ENCODE data around the gene AP1B1. TPM values are rescaled to one million over a fixed set of nuclear protein-coding genes. Genes with fewer than 3 reads are reported as not detected.

AP1B1 gene
- total RNA-seq, 1 experiment from 2014 or later, result 77.9 TPM

DNA sequence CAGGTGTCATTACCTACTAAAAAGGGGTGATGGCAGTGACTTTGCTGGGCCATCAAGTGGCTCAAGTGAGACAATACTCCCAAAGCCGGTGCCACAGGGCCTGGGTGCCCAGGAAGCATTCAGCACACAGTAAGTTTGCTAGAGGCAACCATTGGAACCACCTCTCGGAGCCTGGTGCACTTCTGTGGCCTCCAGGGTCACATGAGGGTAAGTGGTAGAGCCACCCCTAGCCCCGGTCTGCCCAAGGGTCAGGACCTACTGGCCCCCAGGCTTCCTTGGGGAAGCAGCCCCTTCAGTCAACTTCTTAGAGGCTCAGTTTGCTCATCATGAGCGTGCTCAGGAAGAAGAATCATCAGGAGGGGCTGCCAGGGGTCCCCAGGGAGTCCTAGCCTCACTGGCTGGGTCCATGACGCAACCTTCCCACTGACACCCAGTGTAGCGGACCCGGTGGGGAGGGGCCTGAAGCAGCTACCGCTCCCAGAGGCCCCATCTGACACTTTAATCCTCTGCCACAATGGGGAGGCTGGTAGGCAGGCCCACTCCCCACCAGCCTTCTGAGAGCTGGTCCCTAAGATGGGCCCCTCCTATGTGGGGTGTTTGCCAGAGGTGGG is 55.4 kb downstream of the AP1B1 start:
- POLR2A ChIA-PET, result no interaction called here
- no peak overlapping the region for H3K27ac Mint-ChIP-seq
- H3K27me3 Mint-ChIP-seq (ENCODE audit: low read depth), result no peaks in the 10 kb centered on the region
- H3K9me3 Mint-ChIP-seq, result no peaks in the 10 kb centered on the region
- H3K4me1 Mint-ChIP-seq, result no peaks in the 10 kb centered on the region
- no peak for TF ChIP-seq GABPB1 (CRISPR knock-in tag; IDR thresholded peaks at IDR 0.05)
- no peak for DNase-seq (ENCODE audit: low spot score)
- peaks cover 21% of the 10 kb centered on the region; the same call in 1 of the 2 replicates for H3K36me3 Mint-ChIP-seq
- no peak overlapping the region for H3K4me3 Mint-ChIP-seq
- CTCF ChIA-PET, result interaction anchor here (1.4 kb wide), 1 partner anchor 9 kb away, joined by 3 read pairs; no protein-coding TSS in a partner anchor
- no peak for ATAC-seq

DNA sequence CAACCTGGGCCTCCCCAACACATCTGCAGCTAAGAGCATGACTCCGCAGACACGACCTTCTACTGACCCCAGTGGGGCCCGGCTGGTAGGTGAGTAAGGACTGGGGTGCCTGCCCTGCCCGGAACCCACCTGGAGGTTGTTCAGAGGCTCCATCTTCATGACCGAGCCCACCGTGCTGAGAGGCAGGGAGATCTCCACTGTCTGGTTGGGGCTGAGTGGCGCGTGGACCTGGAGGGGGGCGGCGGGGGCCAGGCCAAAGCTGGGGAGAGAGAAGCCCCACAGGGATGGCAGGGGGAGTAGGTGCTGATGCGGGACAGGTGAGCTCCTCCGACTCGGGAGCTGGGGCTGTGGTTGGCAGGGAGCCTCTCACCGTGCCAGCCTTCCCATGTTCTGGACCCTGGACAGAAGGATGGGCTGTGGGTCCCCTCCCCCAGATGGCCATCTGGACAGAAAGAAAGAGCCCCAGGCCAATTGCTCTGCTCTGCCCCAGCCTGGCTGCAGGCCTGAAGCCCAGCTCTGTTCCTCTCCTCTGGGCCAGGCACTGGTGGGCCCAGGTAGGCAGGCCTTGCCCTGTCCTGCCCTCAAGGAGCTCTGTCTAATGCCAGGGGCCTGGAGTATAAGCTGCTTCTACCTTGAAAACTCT is 56.6 kb downstream of the AP1B1 start:
- no peaks in the 10 kb centered on the region for H3K4me1 Mint-ChIP-seq
- H3K27me3 Mint-ChIP-seq (ENCODE audit: low read depth), result no peaks in the 10 kb centered on the region
- ATAC-seq (no peak), DNase-seq (ENCODE audit: low spot score) (no peak)
- no peak for TF ChIP-seq SMAD3 (CRISPR knock-in tag; IDR thresholded peaks at IDR 0.05; ENCODE audit: borderline replicate concordance)
- TF ChIP-seq, protein P1, sequence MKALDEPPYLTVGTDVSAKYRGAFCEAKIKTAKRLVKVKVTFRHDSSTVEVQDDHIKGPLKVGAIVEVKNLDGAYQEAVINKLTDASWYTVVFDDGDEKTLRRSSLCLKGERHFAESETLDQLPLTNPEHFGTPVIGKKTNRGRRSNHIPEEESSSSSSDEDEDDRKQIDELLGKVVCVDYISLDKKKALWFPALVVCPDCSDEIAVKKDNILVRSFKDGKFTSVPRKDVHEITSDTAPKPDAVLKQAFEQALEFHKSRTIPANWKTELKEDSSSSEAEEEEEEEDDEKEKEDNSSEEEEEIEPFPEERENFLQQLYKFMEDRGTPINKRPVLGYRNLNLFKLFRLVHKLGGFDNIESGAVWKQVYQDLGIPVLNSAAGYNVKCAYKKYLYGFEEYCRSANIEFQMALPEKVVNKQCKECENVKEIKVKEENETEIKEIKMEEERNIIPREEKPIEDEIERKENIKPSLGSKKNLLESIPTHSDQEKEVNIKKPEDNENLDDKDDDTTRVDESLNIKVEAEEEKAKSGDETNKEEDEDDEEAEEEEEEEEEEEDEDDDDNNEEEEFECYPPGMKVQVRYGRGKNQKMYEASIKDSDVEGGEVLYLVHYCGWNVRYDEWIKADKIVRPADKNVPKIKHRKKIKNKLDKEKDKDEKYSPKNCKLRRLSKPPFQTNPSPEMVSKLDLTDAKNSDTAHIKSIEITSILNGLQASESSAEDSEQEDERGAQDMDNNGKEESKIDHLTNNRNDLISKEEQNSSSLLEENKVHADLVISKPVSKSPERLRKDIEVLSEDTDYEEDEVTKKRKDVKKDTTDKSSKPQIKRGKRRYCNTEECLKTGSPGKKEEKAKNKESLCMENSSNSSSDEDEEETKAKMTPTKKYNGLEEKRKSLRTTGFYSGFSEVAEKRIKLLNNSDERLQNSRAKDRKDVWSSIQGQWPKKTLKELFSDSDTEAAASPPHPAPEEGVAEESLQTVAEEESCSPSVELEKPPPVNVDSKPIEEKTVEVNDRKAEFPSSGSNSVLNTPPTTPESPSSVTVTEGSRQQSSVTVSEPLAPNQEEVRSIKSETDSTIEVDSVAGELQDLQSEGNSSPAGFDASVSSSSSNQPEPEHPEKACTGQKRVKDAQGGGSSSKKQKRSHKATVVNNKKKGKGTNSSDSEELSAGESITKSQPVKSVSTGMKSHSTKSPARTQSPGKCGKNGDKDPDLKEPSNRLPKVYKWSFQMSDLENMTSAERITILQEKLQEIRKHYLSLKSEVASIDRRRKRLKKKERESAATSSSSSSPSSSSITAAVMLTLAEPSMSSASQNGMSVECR (CRISPR knock-in tag; IDR thresholded peaks at IDR 0.05; ENCODE audit: borderline replicate concordance), result no peak
- TF ChIP-seq, protein P2, sequence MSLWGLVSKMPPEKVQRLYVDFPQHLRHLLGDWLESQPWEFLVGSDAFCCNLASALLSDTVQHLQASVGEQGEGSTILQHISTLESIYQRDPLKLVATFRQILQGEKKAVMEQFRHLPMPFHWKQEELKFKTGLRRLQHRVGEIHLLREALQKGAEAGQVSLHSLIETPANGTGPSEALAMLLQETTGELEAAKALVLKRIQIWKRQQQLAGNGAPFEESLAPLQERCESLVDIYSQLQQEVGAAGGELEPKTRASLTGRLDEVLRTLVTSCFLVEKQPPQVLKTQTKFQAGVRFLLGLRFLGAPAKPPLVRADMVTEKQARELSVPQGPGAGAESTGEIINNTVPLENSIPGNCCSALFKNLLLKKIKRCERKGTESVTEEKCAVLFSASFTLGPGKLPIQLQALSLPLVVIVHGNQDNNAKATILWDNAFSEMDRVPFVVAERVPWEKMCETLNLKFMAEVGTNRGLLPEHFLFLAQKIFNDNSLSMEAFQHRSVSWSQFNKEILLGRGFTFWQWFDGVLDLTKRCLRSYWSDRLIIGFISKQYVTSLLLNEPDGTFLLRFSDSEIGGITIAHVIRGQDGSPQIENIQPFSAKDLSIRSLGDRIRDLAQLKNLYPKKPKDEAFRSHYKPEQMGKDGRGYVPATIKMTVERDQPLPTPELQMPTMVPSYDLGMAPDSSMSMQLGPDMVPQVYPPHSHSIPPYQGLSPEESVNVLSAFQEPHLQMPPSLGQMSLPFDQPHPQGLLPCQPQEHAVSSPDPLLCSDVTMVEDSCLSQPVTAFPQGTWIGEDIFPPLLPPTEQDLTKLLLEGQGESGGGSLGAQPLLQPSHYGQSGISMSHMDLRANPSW (CRISPR knock-in tag; conservative IDR thresholded peaks at IDR 0.05; ENCODE audit: low read depth), result no peak
- TF ChIP-seq KAT7 (CRISPR knock-in tag; IDR thresholded peaks at IDR 0.05; ENCODE audit: borderline replicate concordance), result no peak
- no peak for TF ChIP-seq ZBTB21 (CRISPR knock-in tag; IDR thresholded peaks at IDR 0.05; ENCODE audit: borderline replicate concordance)
- TF ChIP-seq TEAD1 (CRISPR knock-in tag; IDR thresholded peaks at IDR 0.05), result no peak
- no peak for TF ChIP-seq MXD4 (CRISPR knock-in tag; IDR thresholded peaks at IDR 0.05; ENCODE audit: borderline replicate concordance)
- no peak for TF ChIP-seq FOXJ3 (CRISPR knock-in tag; IDR thresholded peaks at IDR 0.05; ENCODE audit: borderline replicate concordance)
- TF ChIP-seq, protein P3, sequence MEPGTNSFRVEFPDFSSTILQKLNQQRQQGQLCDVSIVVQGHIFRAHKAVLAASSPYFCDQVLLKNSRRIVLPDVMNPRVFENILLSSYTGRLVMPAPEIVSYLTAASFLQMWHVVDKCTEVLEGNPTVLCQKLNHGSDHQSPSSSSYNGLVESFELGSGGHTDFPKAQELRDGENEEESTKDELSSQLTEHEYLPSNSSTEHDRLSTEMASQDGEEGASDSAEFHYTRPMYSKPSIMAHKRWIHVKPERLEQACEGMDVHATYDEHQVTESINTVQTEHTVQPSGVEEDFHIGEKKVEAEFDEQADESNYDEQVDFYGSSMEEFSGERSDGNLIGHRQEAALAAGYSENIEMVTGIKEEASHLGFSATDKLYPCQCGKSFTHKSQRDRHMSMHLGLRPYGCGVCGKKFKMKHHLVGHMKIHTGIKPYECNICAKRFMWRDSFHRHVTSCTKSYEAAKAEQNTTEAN (CRISPR knock-in tag; IDR thresholded peaks at IDR 0.05), result no peak
- no peak for TF ChIP-seq NR1H2 (CRISPR knock-in tag; IDR thresholded peaks at IDR 0.05)
- TF ChIP-seq, protein P4, sequence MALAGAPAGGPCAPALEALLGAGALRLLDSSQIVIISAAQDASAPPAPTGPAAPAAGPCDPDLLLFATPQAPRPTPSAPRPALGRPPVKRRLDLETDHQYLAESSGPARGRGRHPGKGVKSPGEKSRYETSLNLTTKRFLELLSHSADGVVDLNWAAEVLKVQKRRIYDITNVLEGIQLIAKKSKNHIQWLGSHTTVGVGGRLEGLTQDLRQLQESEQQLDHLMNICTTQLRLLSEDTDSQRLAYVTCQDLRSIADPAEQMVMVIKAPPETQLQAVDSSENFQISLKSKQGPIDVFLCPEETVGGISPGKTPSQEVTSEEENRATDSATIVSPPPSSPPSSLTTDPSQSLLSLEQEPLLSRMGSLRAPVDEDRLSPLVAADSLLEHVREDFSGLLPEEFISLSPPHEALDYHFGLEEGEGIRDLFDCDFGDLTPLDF (CRISPR knock-in tag; IDR thresholded peaks at IDR 0.05), result no peak
- TF ChIP-seq, protein P5, sequence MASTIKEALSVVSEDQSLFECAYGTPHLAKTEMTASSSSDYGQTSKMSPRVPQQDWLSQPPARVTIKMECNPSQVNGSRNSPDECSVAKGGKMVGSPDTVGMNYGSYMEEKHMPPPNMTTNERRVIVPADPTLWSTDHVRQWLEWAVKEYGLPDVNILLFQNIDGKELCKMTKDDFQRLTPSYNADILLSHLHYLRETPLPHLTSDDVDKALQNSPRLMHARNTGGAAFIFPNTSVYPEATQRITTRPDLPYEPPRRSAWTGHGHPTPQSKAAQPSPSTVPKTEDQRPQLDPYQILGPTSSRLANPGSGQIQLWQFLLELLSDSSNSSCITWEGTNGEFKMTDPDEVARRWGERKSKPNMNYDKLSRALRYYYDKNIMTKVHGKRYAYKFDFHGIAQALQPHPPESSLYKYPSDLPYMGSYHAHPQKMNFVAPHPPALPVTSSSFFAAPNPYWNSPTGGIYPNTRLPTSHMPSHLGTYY (CRISPR knock-in tag; IDR thresholded peaks at IDR 0.05), result no peak
- TF ChIP-seq GTF2I (CRISPR knock-in tag; conservative IDR thresholded peaks at IDR 0.05), result no peak
- H3K36me3 Mint-ChIP-seq, result peaks cover 17% of the 10 kb centered on the region; the same call in 1 of the 2 replicates
- no peak overlapping the region for H3K4me3 Mint-ChIP-seq
- no peaks in the 10 kb centered on the region for H3K9me3 Mint-ChIP-seq
- H3K27ac Mint-ChIP-seq, result no peak overlapping the region
- ChIA-PET CTCF (interaction anchor here (1.4 kb wide), 1 partner anchor 8 kb away, joined by 3 read pairs; no protein-coding TSS in a partner anchor), POLR2A (no interaction called here)
